A673 (cell line): ENCODE measurements around the gene ETFA.

Source experiments
- CTCF ChIP-seq: fragments of 300-800, 200-600 bp; sonication (generic); conservative IDR thresholded peaks from 2 replicates; pipeline ENCODE4 v1.5.1; 2017; ENCODE audit warnings: low read depth, mild to moderate bottlenecking, antibody characterized with exemption, low read length, moderate library complexity, mixed read lengths
- EZH2 ChIP-seq: fragments of 200-600 bp; sonication (generic); IDR thresholded peaks from 2 replicates; pipeline ENCODE4 v1.6.1; 2017; ENCODE audit warnings: borderline replicate concordance, low read depth, mild to moderate bottlenecking, mixed read lengths, antibody characterized with exemption, low read length; ENCODE audit not compliant: poor library complexity, severe bottlenecking

DNA sequence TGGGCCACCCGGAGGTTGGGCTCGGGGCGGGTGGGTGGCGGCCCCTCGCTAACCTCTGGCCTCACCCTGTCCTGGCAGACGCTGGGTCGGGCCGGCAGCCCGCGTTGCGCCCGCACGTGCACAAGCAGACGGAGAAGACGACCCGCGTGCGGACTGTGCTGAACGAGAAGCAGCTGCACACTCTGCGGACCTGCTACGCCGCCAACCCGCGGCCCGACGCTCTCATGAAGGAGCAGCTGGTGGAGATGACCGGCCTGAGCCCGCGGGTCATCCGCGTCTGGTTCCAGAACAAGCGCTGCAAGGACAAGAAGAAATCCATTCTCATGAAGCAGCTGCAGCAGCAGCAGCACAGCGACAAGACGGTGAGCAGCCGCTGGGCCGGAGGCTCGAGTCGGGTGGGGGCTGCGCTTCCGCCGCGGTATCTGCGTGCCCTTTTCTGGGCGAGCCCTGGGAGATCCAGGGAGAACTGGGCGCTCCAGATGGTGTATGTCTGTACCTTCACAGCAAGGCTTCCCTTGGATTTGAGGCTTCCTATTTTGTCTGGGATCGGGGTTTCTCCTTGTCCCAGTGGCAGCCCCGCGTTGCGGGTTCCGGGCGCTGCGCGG, 29.0 kb upstream of the ETFA start:
- TF ChIP-seq CTCF (no peak), EZH2 (no peak)
